Measurements from ENCODE around the gene SLC7A1.

Gene SLC7A1

GRCh38 chr13:29524641-29525040, 70.8 kb downstream of the SLC7A1 start:
- Histone ChIP-seq H3K4me1 (ENCODE audit: control insufficient read depth in 2 of 2, insufficient read depth in 2 of 2, low read length in 2 of 2) (no peaks in the 10 kb centered on the region), H3K27me3 (ENCODE audit: control insufficient read depth in 2 of 2, insufficient read depth in 2 of 2, low read length in 2 of 2) (no peaks in the 10 kb centered on the region), H3K9me3 (ENCODE audit: control insufficient read depth in 2 of 2, low read length in 2 of 2) (no peaks in the 10 kb centered on the region), H3K36me3 (ENCODE audit: control insufficient read depth in 2 of 2, insufficient read depth in 2 of 2, low read length in 2 of 2) (peaks cover 39 to 42% of the 10 kb centered on the region in 2 donors), H3K4me3 (ENCODE audit: low read length in 2 of 2) (no peak overlapping the region), H3K27ac (ENCODE audit: low read depth in 2 of 2, low read length in 2 of 2) (no peak overlapping the region), H3K9ac (ENCODE audit: low read depth in 1 of 2, low read length in 2 of 2) (no peak overlapping the region)

DNA sequence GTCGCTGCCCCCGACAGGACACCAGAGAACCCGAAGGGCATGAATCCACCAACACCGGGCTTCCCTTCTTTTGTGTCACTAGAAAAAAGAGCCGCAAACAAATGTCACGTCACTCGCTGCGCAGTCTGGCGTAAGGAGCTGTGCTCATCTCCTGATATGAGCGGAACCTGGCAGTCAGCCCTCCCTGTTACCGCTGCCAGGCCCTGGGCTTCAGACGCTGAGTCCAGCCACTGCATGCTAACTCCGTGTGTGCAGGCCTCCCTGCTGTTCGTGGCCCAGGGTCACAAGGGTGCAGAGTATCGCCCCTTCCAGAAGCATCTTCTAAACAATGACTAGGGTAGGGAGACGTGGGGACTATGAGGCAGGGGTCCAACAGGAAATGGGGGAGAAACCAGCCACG, 71.3 kb downstream of the SLC7A1 start:
- Histone ChIP-seq H3K4me1 (ENCODE audit: control insufficient read depth in 2 of 2, insufficient read depth in 2 of 2, low read length in 2 of 2) (no peaks in the 10 kb centered on the region), H3K36me3 (ENCODE audit: control insufficient read depth in 2 of 2, insufficient read depth in 2 of 2, low read length in 2 of 2) (peaks cover 38 to 41% of the 10 kb centered on the region in 2 donors), H3K9me3 (ENCODE audit: control insufficient read depth in 2 of 2, low read length in 2 of 2) (no peaks in the 10 kb centered on the region), H3K4me3 (ENCODE audit: low read length in 2 of 2) (no peak overlapping the region), H3K27me3 (ENCODE audit: control insufficient read depth in 2 of 2, insufficient read depth in 2 of 2, low read length in 2 of 2) (no peaks in the 10 kb centered on the region), H3K27ac (ENCODE audit: low read depth in 2 of 2, low read length in 2 of 2) (no peak overlapping the region), H3K9ac (ENCODE audit: low read depth in 1 of 2, low read length in 2 of 2) (no peak overlapping the region)

DNA sequence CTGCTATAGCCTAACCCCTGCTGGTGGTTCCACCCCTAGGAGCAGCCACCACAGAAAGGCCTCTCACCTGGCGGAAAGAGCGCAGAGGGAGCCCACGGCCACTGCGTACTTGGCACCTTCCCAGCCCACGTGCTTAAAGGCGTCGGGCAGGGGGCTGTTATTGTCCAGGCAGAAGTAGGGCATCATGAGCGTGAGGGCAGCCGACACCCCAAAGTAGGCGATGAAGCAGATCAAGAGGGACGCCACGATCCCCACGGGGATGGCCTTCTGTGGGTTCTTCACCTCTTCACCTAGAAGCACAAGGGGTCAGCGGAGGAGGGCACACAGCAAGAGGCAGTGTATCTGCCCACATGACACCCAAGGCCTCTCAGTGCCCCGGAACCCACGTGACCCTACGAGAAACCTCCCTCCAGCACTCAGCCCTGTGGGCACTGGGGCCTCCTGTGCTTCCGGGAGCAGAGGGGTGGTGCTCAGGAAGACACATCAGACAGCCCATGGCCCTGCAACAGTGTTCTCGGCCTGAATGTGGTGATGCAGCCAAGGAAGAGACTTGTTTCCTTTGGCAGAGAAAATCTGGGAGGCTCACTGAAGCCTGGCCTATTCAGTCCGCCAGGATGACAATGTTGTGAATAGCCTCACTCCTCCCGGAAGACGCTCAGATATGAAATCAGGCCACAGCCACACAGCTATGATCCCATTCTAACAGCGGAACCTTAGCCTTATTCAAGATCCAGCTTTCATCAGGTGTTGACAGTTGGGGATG, 72.1 kb downstream of the SLC7A1 start:
- Histone ChIP-seq H3K9me3 (ENCODE audit: control insufficient read depth in 2 of 2, low read length in 2 of 2) (no peaks in the 10 kb centered on the region), H3K36me3 (ENCODE audit: control insufficient read depth in 2 of 2, insufficient read depth in 2 of 2, low read length in 2 of 2) (peaks cover 40 to 41% of the 10 kb centered on the region in 2 donors), H3K4me3 (ENCODE audit: low read length in 2 of 2) (no peak overlapping the region), H3K9ac (ENCODE audit: low read depth in 1 of 2, low read length in 2 of 2) (no peak overlapping the region), H3K4me1 (ENCODE audit: control insufficient read depth in 2 of 2, insufficient read depth in 2 of 2, low read length in 2 of 2) (no peaks in the 10 kb centered on the region), H3K27me3 (ENCODE audit: control insufficient read depth in 2 of 2, insufficient read depth in 2 of 2, low read length in 2 of 2) (no peaks in the 10 kb centered on the region), H3K27ac (ENCODE audit: low read depth in 2 of 2, low read length in 2 of 2) (no peak overlapping the region)

- no peaks in the 10 kb centered on the region for H3K9me3 ChIP-seq (ENCODE audit: control insufficient read depth in 2 of 2, low read length in 2 of 2)
- no peak overlapping the region for H3K9ac ChIP-seq (ENCODE audit: low read depth in 1 of 2, low read length in 2 of 2)
- no peaks in the 10 kb centered on the region for H3K27me3 ChIP-seq (ENCODE audit: control insufficient read depth in 2 of 2, insufficient read depth in 2 of 2, low read length in 2 of 2)
- H3K4me3 ChIP-seq (ENCODE audit: low read length in 2 of 2) = no peak overlapping the region
- H3K27ac ChIP-seq (ENCODE audit: low read depth in 2 of 2, low read length in 2 of 2) = no peak overlapping the region
- H3K36me3 ChIP-seq (ENCODE audit: control insufficient read depth in 2 of 2, insufficient read depth in 2 of 2, low read length in 2 of 2) = peaks cover 47% of the 10 kb centered on the region in 2 donors
- no peaks in the 10 kb centered on the region for H3K4me1 ChIP-seq (ENCODE audit: control insufficient read depth in 2 of 2, insufficient read depth in 2 of 2, low read length in 2 of 2)
Measured at GRCh38 chr13:29522044-29522685, 73.3 kb downstream of the SLC7A1 start.

GRCh38 chr13:29521336-29521735, 74.2 kb downstream of the SLC7A1 start:
- no peak overlapping the region for H3K4me3 ChIP-seq (ENCODE audit: low read length in 2 of 2)
- no peaks in the 10 kb centered on the region for H3K4me1 ChIP-seq (ENCODE audit: control insufficient read depth in 2 of 2, insufficient read depth in 2 of 2, low read length in 2 of 2)
- H3K9me3 ChIP-seq (ENCODE audit: control insufficient read depth in 2 of 2, low read length in 2 of 2) = no peaks in the 10 kb centered on the region
- H3K27ac ChIP-seq (ENCODE audit: low read depth in 2 of 2, low read length in 2 of 2) = no peak overlapping the region
- no peaks in the 10 kb centered on the region for H3K27me3 ChIP-seq (ENCODE audit: control insufficient read depth in 2 of 2, insufficient read depth in 2 of 2, low read length in 2 of 2)
- peaks cover 54% of the 10 kb centered on the region in 2 donors for H3K36me3 ChIP-seq (ENCODE audit: control insufficient read depth in 2 of 2, insufficient read depth in 2 of 2, low read length in 2 of 2)
- H3K9ac ChIP-seq (ENCODE audit: low read depth in 1 of 2, low read length in 2 of 2) = no peak overlapping the region

DNA sequence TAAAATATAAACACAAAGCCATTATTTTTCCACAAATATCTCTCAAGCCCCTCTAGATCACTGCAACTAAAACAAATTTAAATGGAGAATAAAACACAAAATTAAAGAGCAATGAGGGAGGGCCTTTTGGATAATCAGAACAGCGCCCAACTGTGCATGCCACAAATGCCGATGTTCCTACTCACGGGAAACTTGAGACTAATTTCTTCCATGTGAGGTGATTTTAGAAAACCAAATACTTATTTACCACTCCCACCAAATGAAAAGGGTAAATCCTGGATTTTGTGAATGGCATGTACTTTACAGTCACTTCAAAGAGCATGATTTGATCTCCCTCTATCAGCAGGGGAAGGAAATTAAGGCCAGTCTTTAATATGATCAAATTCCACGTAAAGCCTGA, 74.8 kb downstream of the SLC7A1 start:
- Histone ChIP-seq H3K9ac (ENCODE audit: low read depth in 1 of 2, low read length in 2 of 2) (no peak overlapping the region), H3K27me3 (ENCODE audit: control insufficient read depth in 2 of 2, insufficient read depth in 2 of 2, low read length in 2 of 2) (no peaks in the 10 kb centered on the region), H3K27ac (ENCODE audit: low read depth in 2 of 2, low read length in 2 of 2) (no peak overlapping the region), H3K9me3 (ENCODE audit: control insufficient read depth in 2 of 2, low read length in 2 of 2) (no peaks in the 10 kb centered on the region), H3K36me3 (ENCODE audit: control insufficient read depth in 2 of 2, insufficient read depth in 2 of 2, low read length in 2 of 2) (peaks cover 60 to 61% of the 10 kb centered on the region in 2 donors), H3K4me1 (ENCODE audit: control insufficient read depth in 2 of 2, insufficient read depth in 2 of 2, low read length in 2 of 2) (no peaks in the 10 kb centered on the region), H3K4me3 (ENCODE audit: low read length in 2 of 2) (no peak overlapping the region)

DNA sequence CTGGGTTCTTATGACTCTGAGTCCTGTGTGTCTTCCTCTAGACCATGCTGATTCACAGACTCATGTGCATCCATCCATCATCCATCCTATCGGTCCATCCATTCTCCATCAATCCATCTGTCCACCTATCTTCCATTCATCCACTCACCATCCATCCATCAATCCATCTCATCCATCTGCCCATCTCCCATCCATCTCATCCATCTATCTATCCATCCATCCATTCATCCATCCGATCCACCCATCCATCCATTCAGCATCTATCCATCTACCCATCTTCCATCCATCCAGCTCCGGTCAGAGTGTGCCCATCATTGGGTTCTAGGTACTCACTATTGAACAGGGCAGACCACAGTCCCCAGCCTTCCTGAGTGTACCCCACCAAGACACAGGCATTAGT, 75.6 kb downstream of the SLC7A1 start:
- H3K4me3 ChIP-seq (ENCODE audit: low read length in 2 of 2) = no peak overlapping the region
- H3K4me1 ChIP-seq (ENCODE audit: control insufficient read depth in 2 of 2, insufficient read depth in 2 of 2, low read length in 2 of 2) = no peaks in the 10 kb centered on the region
- H3K27me3 ChIP-seq (ENCODE audit: control insufficient read depth in 2 of 2, insufficient read depth in 2 of 2, low read length in 2 of 2) = no peaks in the 10 kb centered on the region
- no peak overlapping the region for H3K9ac ChIP-seq (ENCODE audit: low read depth in 1 of 2, low read length in 2 of 2)
- H3K36me3 ChIP-seq (ENCODE audit: control insufficient read depth in 2 of 2, insufficient read depth in 2 of 2, low read length in 2 of 2) = peaks cover 63 to 66% of the 10 kb centered on the region in 2 donors
- H3K27ac ChIP-seq (ENCODE audit: low read depth in 2 of 2, low read length in 2 of 2) = no peak overlapping the region
- H3K9me3 ChIP-seq (ENCODE audit: control insufficient read depth in 2 of 2, low read length in 2 of 2) = no peaks in the 10 kb centered on the region

- no peaks in the 10 kb centered on the region for H3K4me1 ChIP-seq (ENCODE audit: control insufficient read depth in 2 of 2, insufficient read depth in 2 of 2, low read length in 2 of 2)
- no peaks in the 10 kb centered on the region for H3K9me3 ChIP-seq (ENCODE audit: control insufficient read depth in 2 of 2, low read length in 2 of 2)
- no peak overlapping the region for H3K27ac ChIP-seq (ENCODE audit: low read depth in 2 of 2, low read length in 2 of 2)
- H3K27me3 ChIP-seq (ENCODE audit: control insufficient read depth in 2 of 2, insufficient read depth in 2 of 2, low read length in 2 of 2) = no peaks in the 10 kb centered on the region
- H3K4me3 ChIP-seq (ENCODE audit: low read length in 2 of 2) = no peak overlapping the region
- H3K9ac ChIP-seq (ENCODE audit: low read depth in 1 of 2, low read length in 2 of 2) = no peak overlapping the region
- H3K36me3 ChIP-seq (ENCODE audit: control insufficient read depth in 2 of 2, insufficient read depth in 2 of 2, low read length in 2 of 2) = peaks cover 52 to 55% of the 10 kb centered on the region in 2 donors
Measured at GRCh38 chr13:29516880-29517279, 78.6 kb downstream of the SLC7A1 start.

DNA sequence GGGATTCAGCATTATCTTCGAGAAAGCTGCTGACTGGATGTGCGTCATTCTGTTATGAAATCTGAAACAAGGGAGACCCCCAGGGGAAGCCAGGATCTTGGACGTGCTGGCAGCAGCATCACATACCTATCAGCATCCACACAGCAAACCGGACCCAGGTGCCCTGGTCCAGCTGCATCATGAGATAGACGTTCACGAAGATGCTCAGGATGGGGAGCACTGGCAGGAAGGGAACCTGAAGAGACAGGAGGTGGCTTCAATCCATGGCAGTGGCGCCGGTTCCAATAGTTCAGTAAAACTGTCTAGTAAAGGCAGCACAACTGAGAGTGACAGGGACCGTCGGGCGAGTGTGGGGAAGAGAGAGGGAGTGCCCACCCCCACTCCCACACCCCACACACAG, 79.5 kb downstream of the SLC7A1 start:
- H3K9me3 ChIP-seq (ENCODE audit: control insufficient read depth in 2 of 2, low read length in 2 of 2) = no peaks in the 10 kb centered on the region
- H3K27me3 ChIP-seq (ENCODE audit: control insufficient read depth in 2 of 2, insufficient read depth in 2 of 2, low read length in 2 of 2) = no peaks in the 10 kb centered on the region
- no peak overlapping the region for H3K4me3 ChIP-seq (ENCODE audit: low read length in 2 of 2)
- H3K27ac ChIP-seq (ENCODE audit: low read depth in 2 of 2, low read length in 2 of 2) = no peak overlapping the region
- H3K4me1 ChIP-seq (ENCODE audit: control insufficient read depth in 2 of 2, insufficient read depth in 2 of 2, low read length in 2 of 2) = no peaks in the 10 kb centered on the region
- no peak overlapping the region for H3K9ac ChIP-seq (ENCODE audit: low read depth in 1 of 2, low read length in 2 of 2)
- H3K36me3 ChIP-seq (ENCODE audit: control insufficient read depth in 2 of 2, insufficient read depth in 2 of 2, low read length in 2 of 2) = peaks cover 45 to 57% of the 10 kb centered on the region in 2 donors

GRCh38 chr13:29515372-29515771, 80.1 kb downstream of the SLC7A1 start:
- Histone ChIP-seq H3K27ac (ENCODE audit: low read depth in 2 of 2, low read length in 2 of 2) (no peak overlapping the region), H3K36me3 (ENCODE audit: control insufficient read depth in 2 of 2, insufficient read depth in 2 of 2, low read length in 2 of 2) (peaks cover 48 to 58% of the 10 kb centered on the region in 2 donors), H3K9me3 (ENCODE audit: control insufficient read depth in 2 of 2, low read length in 2 of 2) (no peaks in the 10 kb centered on the region), H3K9ac (ENCODE audit: low read depth in 1 of 2, low read length in 2 of 2) (no peak overlapping the region), H3K4me1 (ENCODE audit: control insufficient read depth in 2 of 2, insufficient read depth in 2 of 2, low read length in 2 of 2) (no peaks in the 10 kb centered on the region), H3K27me3 (ENCODE audit: control insufficient read depth in 2 of 2, insufficient read depth in 2 of 2, low read length in 2 of 2) (no peaks in the 10 kb centered on the region), H3K4me3 (ENCODE audit: low read length in 2 of 2) (no peak overlapping the region)

Measured in mucosa of rectum (tissue), 2 donors.